Hair follicle dermal papilla cell (primary cell): ENCODE data around the gene DMC1. TPM values are rescaled to one million over a fixed set of nuclear protein-coding genes. Genes with fewer than 3 reads are reported as not detected.

Experiments
- total RNA-seq: library from RNA; depleted of rRNA; stranded (reverse); fragments of >200 nt; gene quantifications from 2 replicates; pipeline ENCODE4 v1.2.3, GENCODE V29; 2012

Gene DMC1, protein sequence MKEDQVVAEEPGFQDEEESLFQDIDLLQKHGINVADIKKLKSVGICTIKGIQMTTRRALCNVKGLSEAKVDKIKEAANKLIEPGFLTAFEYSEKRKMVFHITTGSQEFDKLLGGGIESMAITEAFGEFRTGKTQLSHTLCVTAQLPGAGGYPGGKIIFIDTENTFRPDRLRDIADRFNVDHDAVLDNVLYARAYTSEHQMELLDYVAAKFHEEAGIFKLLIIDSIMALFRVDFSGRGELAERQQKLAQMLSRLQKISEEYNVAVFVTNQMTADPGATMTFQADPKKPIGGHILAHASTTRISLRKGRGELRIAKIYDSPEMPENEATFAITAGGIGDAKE
- total RNA-seq = 5.2 and 7.2 TPM in 2 replicates

DNA sequence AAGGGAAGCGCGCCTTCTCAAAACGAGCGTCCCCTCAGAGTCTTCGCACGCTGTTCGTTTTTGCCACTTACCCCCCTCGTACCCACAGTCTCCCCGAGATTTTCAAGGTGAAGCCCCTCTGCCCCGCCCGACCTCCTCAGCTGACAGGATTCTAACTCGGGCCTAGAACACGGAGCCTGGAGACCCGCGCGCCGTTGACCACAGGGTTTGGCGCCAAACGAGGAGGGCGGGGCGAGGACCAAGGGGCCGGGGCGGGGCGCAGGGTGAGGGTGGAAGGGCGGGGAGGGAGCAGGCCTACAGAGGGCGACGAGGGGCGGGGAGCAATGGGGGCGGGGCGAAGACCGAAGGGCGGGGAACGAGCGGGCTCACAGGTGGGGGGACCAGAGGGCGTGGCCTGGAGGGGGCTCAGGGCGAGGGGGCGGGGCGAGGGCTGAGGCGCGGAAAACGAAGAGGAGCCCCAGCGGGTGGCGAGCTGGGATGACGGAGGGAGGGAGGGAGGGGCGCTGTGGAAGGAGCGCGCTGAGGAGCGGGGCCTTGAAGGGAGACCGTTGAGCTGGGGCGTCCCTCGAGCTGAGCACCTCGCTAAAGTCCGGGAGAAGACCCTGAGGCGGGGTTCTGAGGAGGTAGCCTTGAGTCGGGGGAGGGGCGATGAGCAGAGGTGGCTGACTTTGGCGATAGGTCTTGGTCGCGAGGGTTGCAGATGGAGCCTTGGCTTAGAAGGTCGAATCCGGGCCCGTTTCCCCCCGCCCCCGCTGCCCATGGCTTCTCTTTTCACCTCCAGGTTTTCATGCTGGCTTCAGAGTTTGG is at the start of gene DMC1:
Gene DMC1, minus strand, starts transcription at position 212 of the 807 bp plus-strand sequence. CDS start 1,927 bp downstream, outside the sequence.

DNA sequence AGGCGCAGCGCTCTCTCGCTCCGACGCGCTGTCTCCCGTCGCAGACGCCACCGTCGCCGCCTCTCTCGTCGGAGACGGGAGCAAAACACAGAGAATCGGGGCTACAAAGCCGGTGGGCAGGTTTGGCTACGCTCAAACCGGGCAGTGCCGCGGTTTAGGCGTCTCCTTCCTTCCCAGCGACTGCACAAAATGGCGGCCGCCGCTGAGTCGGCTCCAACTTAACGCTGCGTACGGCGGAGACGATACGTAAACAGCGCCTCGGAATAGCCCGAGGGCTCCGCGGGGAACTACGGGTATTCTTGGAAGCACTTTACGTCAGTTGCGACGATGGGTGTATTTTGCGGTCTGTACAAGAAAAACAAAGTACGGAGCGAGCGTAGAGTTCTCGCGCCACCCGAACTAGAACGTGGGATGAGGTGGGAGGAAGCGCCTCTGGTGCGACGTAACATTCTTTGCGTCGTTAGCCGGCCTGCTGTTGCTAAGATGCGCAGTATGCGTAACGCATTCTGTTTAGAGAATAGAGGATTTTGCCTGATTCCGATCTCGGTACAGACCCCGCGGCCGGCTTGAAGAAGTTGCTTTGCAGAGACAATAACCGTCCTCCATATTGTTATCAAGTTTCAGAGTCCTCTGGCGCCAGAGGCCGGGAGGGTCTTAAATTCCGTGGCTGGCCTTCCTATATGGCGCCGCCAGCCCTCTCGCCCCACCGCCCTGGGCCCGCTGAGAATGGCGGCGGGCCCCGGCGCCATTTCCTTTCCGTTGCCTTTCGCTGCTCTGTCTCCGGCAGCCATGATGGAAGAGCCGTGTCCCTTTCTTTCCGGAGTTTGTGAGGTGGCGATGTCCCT is 63.6 kb downstream of the DMC1 start, which contains the start of gene DDX17:
Gene DDX17, minus strand, starts transcription at position 194 of the 845 bp plus-strand sequence.

Other genes starting within 250 kb of the DMC1 start
- not detected in 2 replicates for gene KCNJ4, start 115.0 kb downstream of the DMC1 start, total RNA-seq
- gene KDELR3, start 102.1 kb downstream of the DMC1 start, total RNA-seq = 123 and 124 TPM in 2 replicates
- 574 and 711 TPM in 2 replicates for gene DDX17, start 63.9 kb downstream of the DMC1 start, total RNA-seq
- gene FAM227A, start 86.2 kb upstream of the DMC1 start, total RNA-seq = 1.9 and 2.3 TPM in 2 replicates
- gene CBY1, start 86.5 kb upstream of the DMC1 start, total RNA-seq = 12.5 and 13.0 TPM in 2 replicates
- gene TOMM22, start 111.8 kb upstream of the DMC1 start, total RNA-seq = 40.2 and 44.9 TPM in 2 replicates
- 66.1 and 72.2 TPM in 2 replicates for gene JOSD1, start 130.8 kb upstream of the DMC1 start, total RNA-seq
- gene GTPBP1, start 135.8 kb upstream of the DMC1 start, total RNA-seq = 41.9 and 51.8 TPM in 2 replicates
- gene SUN2, start 185.8 kb upstream of the DMC1 start, total RNA-seq = 82.9 and 94.1 TPM in 2 replicates
- 18.5 and 18.6 TPM in 2 replicates for gene DNAL4, start 224.0 kb upstream of the DMC1 start, total RNA-seq